K562 (cell line): ENCODE data around the gene SNCB. TPM values are rescaled to one million over a fixed set of nuclear protein-coding genes. Genes with fewer than 3 reads are reported as not detected.

Source experiments
- ADNP ChIP-seq: fragments of 200-800 bp; sonication (Bioruptor generic); IDR thresholded peaks from 2 replicates; pipeline ENCODE4 v1.6.1; 2016; ENCODE audit warnings: missing genetic modification characterization, missing compliant biosample characterization
- ATF1 ChIP-seq, 2 experiments: fragments of 450-650 bp in 1 of 2; IDR thresholded peaks; 2 replicates each; pipeline ENCODE4 v1.6.1; 2016; ENCODE audit warnings: missing compliant biosample characterization in 1 of 2, missing genetic modification characterization in 1 of 2
- CSDE1 ChIP-seq, 2 experiments: fragments of 450-650 bp; IDR thresholded peaks; 2 replicates each; pipeline ENCODE4 v1.6.1; 2016; ENCODE audit warnings: mild to moderate bottlenecking in 1 of 2
- KLF6 ChIP-seq: fragments of 250-450 bp; sonication (Bioruptor Pico); IDR thresholded peaks from 2 replicates; pipeline ENCODE4 v1.4.0; 2020; ENCODE audit warnings: mild to moderate bottlenecking, moderate library complexity, borderline replicate concordance
- MYC ChIP-seq, 2 experiments: fragments of 250-450 bp in 1 of 2; sonication (Bioruptor Pico) in 1 of 2; IDR thresholded peaks; 2 replicates each; pipeline versions ENCODE4 v1.5.1 to v1.6.1; 2012 to 2021; ENCODE audit warnings: low read depth in 2 of 2, borderline replicate concordance in 1 of 2, improper control_type of control experiment in 1 of 2, low read length in 1 of 2, mild to moderate bottlenecking in 1 of 2, moderate library complexity in 1 of 2
- NR2C2 ChIP-seq, 2 experiments: fragments of 200-800 bp in 1 of 2; sonication (Bioruptor generic) in 1 of 2; sonication (generic) in 1 of 2; formaldehyde crosslinking in 1 of 2; IDR thresholded peaks; 2 replicates each; pipeline versions ENCODE4 v1.6.1 to v1.8.0; 2016 to 2022; ENCODE audit warnings: mild to moderate bottlenecking in 1 of 2, missing compliant biosample characterization in 1 of 2, missing genetic modification characterization in 1 of 2, missing genetic modification reagents in 1 of 2
- NR4A1 ChIP-seq, 2 experiments: fragments of 250-450 bp in 1 of 2; fragments of 450-650 bp in 1 of 2; sonication (Bioruptor Pico) in 1 of 2; IDR thresholded peaks; 2 replicates each; pipeline versions ENCODE4 v1.4.0 to v1.6.1; 2016 to 2020; ENCODE audit warnings: mild to moderate bottlenecking in 2 of 2, missing compliant biosample characterization in 1 of 2, missing genetic modification characterization in 1 of 2, moderate library complexity in 1 of 2
- PKNOX1 ChIP-seq: fragments of 450-650 bp; IDR thresholded peaks from 2 replicates; pipeline ENCODE4 v1.6.1; 2016
- RNF219 ChIP-seq: fragments of 250-450 bp; sonication (Bioruptor Pico); IDR thresholded peaks from 2 replicates; pipeline ENCODE4 v1.5.0; 2022; ENCODE audit warnings: mild to moderate bottlenecking
- STAG1 ChIP-seq: sonication (generic); formaldehyde crosslinking; IDR thresholded peaks from 2 replicates; pipeline ENCODE4 v1.5.0; 2020; ENCODE audit warnings: missing genetic modification reagents, borderline replicate concordance
- TAF1 ChIP-seq: IDR thresholded peaks from 2 replicates; pipeline ENCODE4 v1.6.1; 2011; ENCODE audit warnings: mild to moderate bottlenecking, low read length, moderate library complexity; ENCODE audit not compliant: insufficient read depth, control insufficient read depth, severe bottlenecking; ENCODE audit errors: extremely low read depth
- TARDBP ChIP-seq: fragments of 450-650 bp; IDR thresholded peaks from 2 replicates; pipeline ENCODE4 v1.6.1; 2016
- TFE3 ChIP-seq: fragments of 450-650 bp; formaldehyde crosslinking; IDR thresholded peaks from 2 replicates; pipeline ENCODE4 v1.4.0; 2020; ENCODE audit warnings: mild to moderate bottlenecking, mixed read lengths
- VEZF1 ChIP-seq: fragments of 200-800 bp; sonication (Bioruptor generic); IDR thresholded peaks from 2 replicates; pipeline ENCODE4 v1.6.1; 2017; ENCODE audit warnings: missing genetic modification characterization, missing compliant biosample characterization
- ZKSCAN3 ChIP-seq: fragments of 250-450 bp; sonication (Bioruptor Pico); IDR thresholded peaks from 2 replicates; pipeline ENCODE4 v1.4.0; 2020
- ZNF408 ChIP-seq: fragments of 250-450 bp; sonication (Bioruptor Pico); IDR thresholded peaks from 2 replicates; pipeline ENCODE4 v1.4.0; 2020; ENCODE audit warnings: low read depth, mild to moderate bottlenecking, moderate library complexity
- ZNF551 ChIP-seq: fragments of 250-450 bp; sonication (Bioruptor Pico); IDR thresholded peaks from 2 replicates; pipeline ENCODE4 v1.5.0; 2021; ENCODE audit warnings: mild to moderate bottlenecking, moderate library complexity
- polyA plus RNA-seq, 8 experiments: library from polyadenylated mRNA; depleted of rRNA in 4 of 8; stranded (reverse) in 5 of 8; unstranded in 3 of 8; fragments of >200 nt; fragmentation: Nextera tagmentation in 2 of 8; fragmentation: Illumina TruSeq in 1 of 8; extraction: Ambion mirVana in 2 of 8; extraction: Trizol in 1 of 8; gene quantifications; 2 replicates each; pipeline versions ENCODE4 v1.2.1 to v1.2.3, GENCODE V29; 2011 to 2014; ENCODE audit warnings: inconsistent platforms in 1 of 8, missing spikeins in 1 of 8
- total RNA-seq, 7 experiments: library from RNA; depleted of rRNA in 6 of 7; stranded (reverse); fragments of >200 nt in 6 of 7; fragmentation: Illumina TruSeq in 2 of 7; extraction: Trizol in 2 of 7; gene quantifications; 2 replicates each; pipeline versions ENCODE4 v1.2.1 to v1.2.3, GENCODE V29; 2011 to 2021; ENCODE audit warnings: low replicate concordance in 1 of 7
- TF ChIP-seq, protein P1 (sequence below): fragments of 250-450 bp; sonication (Bioruptor Pico); IDR thresholded peaks from 2 replicates; pipeline ENCODE4 v1.4.0; 2020; ENCODE audit warnings: mild to moderate bottlenecking

SNCB gene
- total and polyA plus RNA-seq, 9 of the 15 experiments (the other 6 are each of a cell fraction or from before 2014, with no cell fraction given) = not detected

DNA sequence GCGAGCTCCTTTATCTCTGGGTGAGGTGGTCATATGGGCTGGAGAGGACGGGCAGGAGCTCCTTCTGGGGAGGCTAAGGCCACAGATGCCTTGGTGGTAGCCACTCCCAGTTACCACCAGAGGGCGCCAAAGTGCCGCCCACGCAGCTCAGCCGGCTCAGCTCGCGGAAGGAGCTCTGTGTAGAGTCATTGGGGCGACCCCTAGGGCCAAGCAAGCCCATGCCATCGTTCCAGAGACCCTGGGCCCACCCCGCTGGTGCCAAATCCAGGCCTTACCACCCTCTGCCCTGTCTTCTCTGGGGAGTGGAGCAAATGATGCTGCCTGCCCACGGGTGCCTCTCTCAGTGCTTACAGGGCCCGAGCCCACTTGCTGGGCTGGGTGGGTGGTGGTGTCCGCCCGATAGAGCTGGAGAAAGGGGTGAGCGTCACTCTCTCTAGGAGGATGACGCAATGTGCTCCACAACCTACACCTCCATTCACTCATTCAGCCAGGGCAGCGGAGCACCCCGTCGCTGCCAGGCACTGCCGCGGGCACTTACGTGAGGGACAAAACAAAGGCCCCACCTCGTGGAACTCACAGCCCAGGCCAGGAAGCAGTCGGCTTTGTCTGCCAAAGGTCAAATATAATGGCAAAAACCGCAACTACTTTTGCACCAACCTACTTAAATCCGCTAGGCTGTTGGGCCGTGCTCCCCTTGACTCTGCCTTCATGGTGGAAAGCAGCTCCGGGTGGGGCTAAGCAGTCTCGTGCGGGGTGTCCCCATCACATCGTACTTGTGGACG lies 30.7 kb upstream of the SNCB start (continued):
- TF ChIP-seq TFE3 (no peak), NR4A1 (CRISPR knock-in tag; IDR thresholded peaks at IDR 0.05) (no peak), NR4A1 (tag; IDR thresholded peaks at IDR 0.05) (no peak), ZNF408 (CRISPR knock-in tag) (no peak), TARDBP (no peak), ATF1 (CRISPR knock-in tag; IDR thresholded peaks at IDR 0.05) (no peak), ATF1 (tag; IDR thresholded peaks at IDR 0.05) (peak; percentile 38), VEZF1 (CRISPR knock-in tag) (no peak), PKNOX1 (no peak), ZKSCAN3 (CRISPR knock-in tag) (no peak), ZNF551 (CRISPR knock-in tag) (no peak), RNF219 (CRISPR knock-in tag) (no peak), MYC (IDR thresholded peaks at IDR 0.05; ENCODE audit: low read depth, low read length) (no peak), MYC (CRISPR knock-in tag; IDR thresholded peaks at IDR 0.05; ENCODE audit: borderline replicate concordance, low read depth) (no peak), TAF1 (no peak), ADNP (tag) (no peak), STAG1 (CRISPR knock-in tag) (peak; percentile 92), CSDE1 (IDR thresholded peaks at IDR 0.05) (no peak), NR2C2 (CRISPR knock-in tag; IDR thresholded peaks at IDR 0.05) (no peak), NR2C2 (tag; IDR thresholded peaks at IDR 0.05) (no peak), KLF6 (CRISPR knock-in tag) (no peak)
- TF ChIP-seq, protein P1, sequence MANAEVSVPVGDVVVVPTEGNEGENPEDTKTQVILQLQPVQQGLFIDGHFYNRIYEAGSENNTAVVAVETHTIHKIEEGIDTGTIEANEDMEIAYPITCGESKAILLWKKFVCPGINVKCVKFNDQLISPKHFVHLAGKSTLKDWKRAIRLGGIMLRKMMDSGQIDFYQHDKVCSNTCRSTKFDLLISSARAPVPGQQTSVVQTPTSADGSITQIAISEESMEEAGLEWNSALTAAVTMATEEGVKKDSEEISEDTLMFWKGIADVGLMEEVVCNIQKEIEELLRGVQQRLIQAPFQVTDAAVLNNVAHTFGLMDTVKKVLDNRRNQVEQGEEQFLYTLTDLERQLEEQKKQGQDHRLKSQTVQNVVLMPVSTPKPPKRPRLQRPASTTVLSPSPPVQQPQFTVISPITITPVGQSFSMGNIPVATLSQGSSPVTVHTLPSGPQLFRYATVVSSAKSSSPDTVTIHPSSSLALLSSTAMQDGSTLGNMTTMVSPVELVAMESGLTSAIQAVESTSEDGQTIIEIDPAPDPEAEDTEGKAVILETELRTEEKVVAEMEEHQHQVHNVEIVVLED (CRISPR knock-in tag) = no peak
